GM18508 (cell line): ENCODE data around the gene CD80.

Source experiments
- ATAC-seq: cut with Tn5 transposase; IDR thresholded peaks from one replicate; pipeline ENCODE4 v1.9.1; 2021; ENCODE audit warnings: moderate number of reproducible peaks; ENCODE audit not compliant: insufficient read depth, unreplicated experiment

The CD80 gene

DNA sequence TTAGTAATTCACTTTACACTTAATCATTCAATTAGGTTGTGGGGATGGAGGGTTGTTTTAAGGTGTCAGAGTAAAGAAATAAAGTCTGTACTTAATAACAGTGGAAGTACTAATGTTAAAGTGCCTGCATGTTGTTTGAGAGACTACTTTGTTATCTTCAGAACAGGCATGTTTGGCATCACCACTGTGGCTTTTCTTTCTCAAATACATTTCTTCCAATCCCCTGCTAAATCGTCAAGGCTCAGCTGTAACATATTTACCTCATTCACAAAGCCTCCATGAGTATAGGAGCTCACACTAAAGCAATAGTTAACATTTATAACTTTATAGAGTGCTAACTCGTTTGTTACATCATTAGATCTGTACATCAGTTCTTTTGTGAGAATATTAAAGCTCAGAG lies 58.5 kb downstream of the CD80 start:
- no peak for ATAC-seq

- ATAC-seq = no peak
Observed at GRCh38 chr3:119500265-119500664, 59.1 kb downstream of the CD80 start.

GRCh38 chr3:119498186-119499011 lies 61.0 kb downstream of the CD80 start, which contains the start of gene TIMMDC1:
Gene TIMMDC1 (plus strand): TSS chr3:119498547. CDS start chr3:119498734, 187 bp downstream.
- ATAC-seq = peak; percentile 77

DNA sequence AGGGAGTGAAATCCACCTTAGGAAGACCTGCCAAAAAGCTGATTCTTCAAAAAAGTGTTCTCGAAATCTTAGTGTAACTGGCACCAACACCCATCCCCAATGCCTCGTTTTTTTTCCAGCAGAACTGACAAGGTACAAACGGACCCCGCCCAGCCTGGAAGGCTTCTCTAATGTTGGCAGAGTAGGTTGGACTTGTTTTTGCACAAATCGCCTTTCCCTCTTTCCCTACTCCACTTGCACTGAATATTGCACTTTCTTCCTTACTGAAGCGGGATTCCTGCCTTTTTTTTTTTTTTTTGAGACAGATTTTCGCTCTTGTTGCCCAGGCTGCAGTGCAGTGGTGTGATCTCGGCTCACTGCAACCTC lies 61.6 kb downstream of the CD80 start:
- no peak for ATAC-seq

- no peak for ATAC-seq
Observed at GRCh38 chr3:119494597-119494996, 64.8 kb downstream of the CD80 start.

DNA sequence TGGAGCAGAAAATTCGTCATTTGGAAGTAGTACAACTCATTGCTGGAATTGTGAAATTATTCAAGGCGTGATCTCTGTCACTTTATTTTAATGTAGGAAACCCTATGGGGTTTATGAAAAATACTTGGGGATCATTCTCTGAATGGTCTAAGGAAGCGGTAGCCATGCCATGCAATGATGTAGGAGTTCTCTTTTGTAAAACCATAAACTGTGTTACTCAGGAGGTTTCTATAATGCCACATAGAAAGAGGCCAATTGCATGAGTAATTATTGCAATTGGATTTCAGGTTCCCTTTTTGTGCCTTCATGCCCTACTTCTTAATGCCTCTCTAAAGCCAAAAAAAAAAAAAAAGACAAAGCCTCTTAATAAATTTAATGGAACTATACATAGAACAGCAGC lies 66.6 kb downstream of the CD80 start:
- no peak for ATAC-seq

- ATAC-seq = no peak
Observed at GRCh38 chr3:119492128-119492527, 67.3 kb downstream of the CD80 start.

- no peak for ATAC-seq
Observed at GRCh38 chr3:119490153-119490552, 69.3 kb downstream of the CD80 start.

DNA sequence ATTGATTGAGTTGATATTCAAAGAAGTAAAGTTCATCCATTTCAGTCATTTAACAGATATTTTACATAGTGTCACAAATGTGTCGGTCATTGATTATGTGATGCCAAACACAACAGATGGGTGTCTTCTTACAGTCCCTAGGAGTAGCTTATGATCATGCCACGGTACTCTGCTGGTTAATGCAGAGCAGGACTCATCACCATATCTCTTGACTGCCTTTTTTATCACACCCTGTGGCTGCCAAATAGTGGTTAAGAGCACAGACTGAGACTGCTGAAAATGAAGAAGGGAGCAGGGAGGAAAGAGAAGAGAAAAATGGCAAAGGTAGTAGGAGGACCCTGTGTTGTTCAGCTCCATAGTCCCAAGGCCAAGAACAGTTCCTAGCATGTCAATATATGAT lies 73.9 kb downstream of the CD80 start:
- no peak for ATAC-seq

GRCh38 chr3:119483101-119483500 lies 76.3 kb downstream of the CD80 start:
- no peak for ATAC-seq

- ATAC-seq = no peak
Observed at GRCh38 chr3:119481079-119481478, 78.3 kb downstream of the CD80 start.
